Umbilical cord (tissue), 2 donors: ENCODE data around the gene DNAAF3. TPM values are rescaled to one million over a fixed set of nuclear protein-coding genes. Genes with fewer than 3 reads are reported as not detected.
"Not testable (repeated sequence)": the region's sequence is repeated elsewhere in the genome, so short reads cannot be mapped to it uniquely, and the experiment has no call there.

Experiments
- DNase-seq: peaks from one replicate; pipeline ENCODE4 v3.0.0-alpha.2; 2015; ENCODE audit warnings: low spot score
- total RNA-seq: library from RNA; depleted of rRNA; stranded (reverse); fragments of >200 nt; gene quantifications from one replicate; pipeline ENCODE4 v1.2.3, GENCODE V29; 2014; ENCODE audit warnings: low replicate concordance; ENCODE audit not compliant: insufficient read depth

DNAAF3 gene
- total RNA-seq = 1.4 TPM

GRCh38 chr19:55166530-55167268 is at the start of gene DNAAF3:
Gene DNAAF3 (minus strand): TSS chr19:55166613. CDS start chr19:55166413, 200 bp downstream.
- DNase-seq = peak; percentile 90

GRCh38 chr19:55213547-55213946 is 47.1 kb upstream of the DNAAF3 start:
- no peak for DNase-seq

- DNase-seq = no peak
Observed at GRCh38 chr19:55212447-55212846, 46.0 kb upstream of the DNAAF3 start.

GRCh38 chr19:55209693-55210472 is 43.5 kb upstream of the DNAAF3 start:
- DNase-seq = no peak

DNA sequence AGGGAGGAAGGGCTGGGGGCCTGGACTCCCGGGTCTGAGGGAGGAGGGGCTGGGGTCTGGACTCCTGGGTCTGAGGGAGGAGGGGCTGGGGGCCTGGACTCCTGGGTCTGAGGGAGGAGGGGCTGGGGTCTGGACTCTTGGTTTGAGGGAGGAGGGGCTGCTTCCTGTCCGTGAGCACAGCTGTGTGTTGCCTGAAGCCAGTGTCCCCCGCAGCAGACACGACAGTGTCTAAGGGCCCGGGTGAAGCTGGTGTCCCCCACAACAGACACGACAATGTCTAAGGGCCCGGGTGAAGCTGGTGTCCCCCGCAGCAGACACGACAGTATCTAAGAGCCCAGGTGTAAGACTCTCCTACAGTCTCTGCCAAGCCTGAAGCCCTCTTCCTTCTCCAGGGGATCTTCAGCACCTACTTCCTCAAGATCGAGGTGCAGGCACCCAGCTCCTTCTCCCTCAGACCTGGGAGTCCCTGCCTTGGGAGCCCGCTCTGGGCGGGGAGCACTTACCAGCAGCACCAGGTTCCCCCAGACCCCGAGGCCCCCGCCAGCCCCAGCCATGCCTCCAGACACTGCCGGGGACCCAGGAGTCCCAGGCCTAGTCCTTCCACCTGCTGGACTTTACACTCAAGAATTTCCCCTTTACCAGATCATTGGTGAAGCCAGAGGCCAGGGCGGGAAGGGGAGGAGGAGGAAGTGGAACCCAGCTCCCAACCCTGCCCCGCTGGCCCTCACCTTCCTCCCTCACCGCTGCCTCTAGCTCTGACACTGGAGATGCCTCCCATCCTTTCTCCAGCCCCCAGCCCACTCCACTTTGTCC is 42.7 kb upstream of the DNAAF3 start, which contains the start of gene PTPRH:
Gene PTPRH (minus strand): TSS at position 622 of the 813 bp plus-strand sequence. CDS start 68 bp downstream, at position 554.
- no peak for DNase-seq

DNA sequence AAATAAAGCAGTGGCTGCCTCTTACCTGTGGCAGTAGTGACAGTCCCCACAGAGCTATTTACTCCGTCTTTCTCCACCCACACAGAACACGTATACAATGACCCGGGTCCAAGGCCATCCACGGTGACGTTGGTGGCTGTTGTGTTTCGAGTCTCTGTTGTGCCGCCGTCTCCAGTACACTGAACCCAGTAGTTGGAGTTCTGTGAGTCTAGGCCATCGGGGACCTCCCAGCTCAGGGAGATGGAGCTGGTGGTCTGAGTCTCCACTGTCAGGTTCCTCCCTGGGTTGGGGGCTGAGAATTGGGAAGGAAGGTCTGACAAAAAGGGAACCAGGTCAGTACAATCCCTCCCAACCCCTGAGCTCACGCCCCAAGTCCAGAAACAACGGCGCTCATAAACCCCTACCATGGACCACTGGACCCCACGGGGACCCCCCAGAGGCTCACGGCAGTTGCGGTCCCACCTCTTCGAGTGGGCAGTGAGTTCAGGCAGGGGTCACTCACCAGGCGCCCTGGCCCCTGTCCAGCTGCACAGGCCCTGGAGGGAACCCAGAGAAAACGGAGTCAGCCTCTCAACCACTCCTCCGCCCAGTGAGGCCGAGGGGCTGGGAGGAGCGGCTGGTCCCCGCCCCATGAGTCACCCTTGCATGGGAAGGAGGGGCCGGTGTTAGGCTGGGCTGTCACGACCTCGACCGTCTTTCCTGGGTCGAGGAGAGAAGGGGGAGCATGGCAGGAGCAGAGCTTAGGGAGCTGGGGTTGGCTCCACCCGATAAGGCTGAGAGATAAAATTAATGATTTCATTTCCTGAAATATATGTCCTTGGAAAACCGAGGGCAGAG is 40.5 kb upstream of the DNAAF3 start:
- DNase-seq = peak; percentile 94

GRCh38 chr19:55202199-55202598 is 35.8 kb upstream of the DNAAF3 start:
- not testable (repeated sequence) for DNase-seq

- DNase-seq = no peak
Observed at GRCh38 chr19:55199620-55200204, 33.3 kb upstream of the DNAAF3 start.

DNA sequence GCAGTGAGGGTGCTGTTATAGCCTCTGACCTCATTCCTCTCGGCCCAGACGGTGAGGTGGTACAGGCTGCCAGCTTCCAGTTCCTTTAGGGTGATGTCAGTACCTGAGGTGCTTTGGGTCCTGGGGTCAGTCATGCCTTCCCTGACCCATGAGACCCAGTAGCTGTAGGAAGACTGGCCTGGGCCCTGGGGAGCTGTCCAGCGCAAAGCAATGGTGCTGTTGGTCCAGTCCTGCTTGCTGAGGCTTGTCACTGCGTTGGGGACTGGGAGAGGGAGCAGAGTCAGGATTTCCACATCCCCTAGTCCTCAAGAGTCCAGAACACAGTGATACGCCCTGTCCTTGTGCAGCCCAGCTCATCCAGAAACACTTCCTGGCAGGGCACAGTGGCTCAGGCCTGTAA is 32.2 kb upstream of the DNAAF3 start:
- DNase-seq = no peak

GRCh38 chr19:55197528-55197927 is 31.1 kb upstream of the DNAAF3 start:
- DNase-seq = no peak

DNA sequence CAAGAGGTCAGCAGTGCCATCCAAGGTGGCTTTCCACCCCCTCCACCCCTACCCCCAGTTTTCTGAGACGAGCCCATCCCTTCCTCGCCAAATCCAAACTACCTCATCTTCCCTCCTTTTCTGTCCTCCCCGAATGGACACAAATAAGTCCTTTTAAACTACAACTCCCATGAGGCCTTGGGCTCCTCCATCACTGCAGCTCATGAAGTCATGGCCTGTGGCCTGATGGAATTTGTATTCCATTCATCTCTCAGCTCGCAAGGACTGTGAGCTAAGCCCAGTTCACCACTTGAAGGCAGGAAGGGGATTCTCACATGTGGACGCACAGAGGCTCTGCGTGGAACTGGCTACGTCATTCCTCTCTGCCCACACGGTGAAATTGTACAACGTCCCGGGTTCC is 30.4 kb upstream of the DNAAF3 start:
- no peak for DNase-seq

DNA sequence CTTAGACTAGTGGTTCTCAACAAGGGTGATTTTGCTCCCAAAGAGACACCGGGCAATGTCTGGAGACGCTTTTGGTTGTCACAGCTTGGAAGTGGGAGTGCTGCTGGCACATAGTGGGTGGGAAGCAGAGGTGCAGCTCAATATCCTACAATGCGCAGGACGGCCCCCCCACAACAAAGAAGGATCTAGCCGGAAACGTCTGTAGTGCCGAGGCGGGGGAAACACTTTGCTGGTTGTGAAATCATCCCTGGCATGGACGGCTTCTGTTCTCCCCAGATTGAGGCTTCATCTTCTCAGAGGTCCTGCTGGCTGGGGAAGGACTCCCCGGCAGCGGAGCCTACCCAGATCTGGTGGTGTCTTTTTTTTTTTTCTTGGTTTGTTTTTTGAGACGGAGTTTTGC is 27.1 kb upstream of the DNAAF3 start:
- no peak for DNase-seq

DNA sequence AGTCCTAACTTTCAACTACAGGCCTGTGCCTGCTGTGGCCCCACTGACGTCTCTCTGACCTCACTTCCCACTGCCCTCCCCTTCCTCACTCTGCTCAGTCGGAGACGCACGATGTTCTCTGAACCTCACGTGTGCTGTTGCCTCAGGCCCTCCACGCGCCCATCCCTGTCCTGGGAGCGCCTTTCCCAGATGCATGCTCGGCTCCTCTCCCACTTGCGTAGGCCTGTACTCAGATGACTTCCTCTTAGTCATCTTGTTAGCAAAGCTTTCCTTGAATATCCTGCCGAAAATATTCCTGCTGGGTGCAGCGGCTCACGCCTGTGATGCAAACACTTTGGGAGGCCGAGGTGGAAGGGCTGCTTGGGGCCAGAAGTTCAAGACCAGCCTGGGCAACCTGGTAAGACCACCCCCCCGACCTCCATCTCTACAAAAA is 23.0 kb upstream of the DNAAF3 start:
- no peak for DNase-seq

DNA sequence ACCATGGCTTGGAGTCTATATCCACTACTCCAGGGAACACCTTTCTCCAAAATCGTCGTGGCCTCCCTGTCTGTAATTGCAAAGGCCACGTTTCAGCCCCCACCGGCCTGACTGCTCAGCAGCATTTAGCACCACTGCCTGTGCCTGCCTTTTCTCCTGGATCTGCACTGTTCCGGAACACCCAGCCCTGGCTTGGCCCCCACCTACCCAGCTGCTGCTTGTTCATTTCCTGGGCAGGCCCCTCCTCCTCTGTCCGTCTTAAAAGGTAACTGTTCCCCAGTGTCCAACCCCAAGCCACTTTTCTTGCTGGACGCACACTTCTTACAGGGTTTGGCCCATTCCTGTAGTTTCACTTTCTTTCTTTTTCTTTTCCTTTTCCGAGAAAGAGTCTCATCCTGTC is 22.2 kb upstream of the DNAAF3 start:
- no peak for DNase-seq

- DNase-seq = no peak
Observed at GRCh38 chr19:55186080-55186479, 19.7 kb upstream of the DNAAF3 start.

DNA sequence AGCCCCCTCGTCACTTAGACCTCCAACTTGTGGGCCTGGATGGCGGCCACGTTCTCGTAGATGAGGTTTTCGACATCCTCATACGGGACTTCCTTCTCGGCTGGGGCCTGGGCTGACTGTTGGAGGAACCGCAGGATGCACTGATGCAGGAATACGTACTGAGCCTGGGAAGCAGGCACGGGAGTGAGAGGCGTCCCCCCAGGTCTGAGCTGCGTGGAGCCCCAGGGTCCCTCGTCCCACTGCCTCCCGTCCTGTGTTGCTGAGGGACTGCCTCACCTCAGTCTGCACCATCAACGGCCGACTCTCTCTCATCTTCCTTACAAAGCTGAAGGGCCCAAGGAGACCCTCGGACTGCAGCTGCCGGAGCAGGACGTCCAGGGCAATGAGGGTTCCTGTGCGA is 15.3 kb upstream of the DNAAF3 start:
- no peak for DNase-seq

- no peak for DNase-seq
Observed at GRCh38 chr19:55179606-55180484, 13.4 kb upstream of the DNAAF3 start, which contains the start of gene SYT5. Gene SYT5 (minus strand): TSS chr19:55180289. CDS start chr19:55179041, 1,248 bp downstream.

DNA sequence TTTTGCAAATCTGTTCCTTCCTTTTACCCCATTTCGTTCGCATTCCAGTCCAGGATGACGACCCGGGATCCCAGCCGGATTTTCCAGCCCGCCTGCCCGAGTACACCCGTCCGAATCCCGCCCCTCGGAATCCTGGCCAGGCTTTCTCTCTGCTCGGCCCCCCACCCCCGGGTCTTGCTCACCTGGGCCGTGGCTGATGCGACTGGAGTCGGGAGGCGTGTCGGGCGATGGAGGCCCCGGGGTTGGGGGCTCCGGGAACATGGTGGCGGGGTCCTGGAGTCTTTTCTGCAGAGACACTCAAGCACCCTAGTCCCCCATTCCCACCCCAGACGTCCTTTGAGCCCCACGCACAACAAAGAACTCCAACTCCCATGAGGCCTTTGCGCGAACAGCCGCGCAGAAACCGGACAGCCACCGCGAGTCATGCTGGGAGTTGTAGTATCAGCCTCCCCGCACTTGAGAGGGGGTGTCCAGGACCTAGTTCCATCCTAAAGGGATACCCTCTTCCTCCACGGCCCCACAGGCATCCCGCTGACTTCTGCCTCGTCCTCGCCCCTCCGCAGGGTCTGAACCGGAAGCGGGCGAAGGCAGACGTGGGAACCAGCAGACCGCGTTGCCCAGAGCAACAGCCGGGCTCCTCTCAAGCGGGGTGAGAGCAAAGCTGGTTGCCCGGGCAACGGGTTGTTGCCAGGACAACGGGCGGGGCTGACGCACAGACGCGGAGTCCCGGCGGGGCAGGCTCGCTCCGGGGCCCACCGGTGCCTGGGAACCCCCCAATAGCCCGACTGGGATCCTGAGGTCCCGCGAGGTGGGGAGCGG is 12.6 kb upstream of the DNAAF3 start:
- DNase-seq = peak; percentile 82

DNA sequence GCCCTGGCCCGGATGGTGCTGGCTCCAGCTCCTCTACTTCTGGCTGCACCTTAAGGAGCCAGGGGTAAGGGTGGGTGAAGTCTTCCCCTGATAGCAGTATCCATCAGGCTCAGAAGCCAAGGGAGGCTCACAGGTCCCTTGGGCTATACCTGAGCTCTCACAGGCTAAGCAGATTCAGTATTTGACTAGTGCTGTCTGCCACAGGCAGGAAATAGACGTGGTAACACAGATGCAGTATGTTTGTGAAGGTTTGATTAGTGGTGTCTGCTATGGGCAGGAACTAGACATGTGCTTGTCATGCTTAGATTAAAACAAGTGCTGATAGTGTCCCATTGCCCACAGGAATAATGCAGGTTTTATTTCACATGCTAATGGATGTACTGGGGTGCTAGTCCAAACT is 9.7 kb upstream of the DNAAF3 start:
- no peak for DNase-seq
